ENCODE data around the gene DGKB. TPM values are rescaled to one million over a fixed set of nuclear protein-coding genes. Genes with fewer than 3 reads are reported as not detected.

The DGKB gene
- total and polyA plus RNA-seq, 12 donors = 0.07 to 5.8 (median 1.5) TPM; not detected in 3

DNA sequence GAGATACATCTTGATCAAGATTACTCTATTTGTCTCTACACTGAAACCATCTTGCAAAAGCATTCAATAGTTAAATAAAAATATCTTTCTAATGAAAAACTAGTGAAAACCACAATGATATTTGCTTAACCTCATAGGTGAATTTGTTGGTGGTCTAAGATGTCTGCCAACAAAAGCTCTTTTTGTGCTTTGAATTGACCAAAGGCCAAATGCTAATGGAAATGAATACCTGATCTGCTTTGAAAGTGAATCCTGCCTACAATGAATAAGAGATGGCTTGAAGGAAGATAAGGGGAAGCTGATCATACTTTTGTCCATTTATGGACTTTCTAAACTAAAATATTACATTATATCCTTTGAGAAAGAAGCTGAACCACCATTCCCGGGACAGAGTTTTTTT is 684.2 kb downstream of the DGKB start:
- Histone ChIP-seq H3K27ac (no peak overlapping the region), H3K4me3 (no peak overlapping the region), H3K9me3 (replicated peaks in 1 of 3) (no peaks in the 10 kb centered on the region), H3K4me1 (replicated peaks in 1 of 2) (no peaks in the 10 kb centered on the region), H3K27me3 (no peaks in the 10 kb centered on the region), H3K36me3 (replicated peaks in 1 of 2) (no peaks in the 10 kb centered on the region)
- DNase-seq = no peak
- 76 to 84% (median 80%) methylated on average over 1 of the region's 1 CpG for WGBS, 4 donors
- no peak for TF ChIP-seq POLR2A (IDR thresholded peaks at IDR 0.05)
- TF ChIP-seq, protein P1, sequence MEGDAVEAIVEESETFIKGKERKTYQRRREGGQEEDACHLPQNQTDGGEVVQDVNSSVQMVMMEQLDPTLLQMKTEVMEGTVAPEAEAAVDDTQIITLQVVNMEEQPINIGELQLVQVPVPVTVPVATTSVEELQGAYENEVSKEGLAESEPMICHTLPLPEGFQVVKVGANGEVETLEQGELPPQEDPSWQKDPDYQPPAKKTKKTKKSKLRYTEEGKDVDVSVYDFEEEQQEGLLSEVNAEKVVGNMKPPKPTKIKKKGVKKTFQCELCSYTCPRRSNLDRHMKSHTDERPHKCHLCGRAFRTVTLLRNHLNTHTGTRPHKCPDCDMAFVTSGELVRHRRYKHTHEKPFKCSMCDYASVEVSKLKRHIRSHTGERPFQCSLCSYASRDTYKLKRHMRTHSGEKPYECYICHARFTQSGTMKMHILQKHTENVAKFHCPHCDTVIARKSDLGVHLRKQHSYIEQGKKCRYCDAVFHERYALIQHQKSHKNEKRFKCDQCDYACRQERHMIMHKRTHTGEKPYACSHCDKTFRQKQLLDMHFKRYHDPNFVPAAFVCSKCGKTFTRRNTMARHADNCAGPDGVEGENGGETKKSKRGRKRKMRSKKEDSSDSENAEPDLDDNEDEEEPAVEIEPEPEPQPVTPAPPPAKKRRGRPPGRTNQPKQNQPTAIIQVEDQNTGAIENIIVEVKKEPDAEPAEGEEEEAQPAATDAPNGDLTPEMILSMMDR (IDR thresholded peaks at IDR 0.05) = no peak
- intact Hi-C loops (cut with DNase I) = no loop called here

DNA sequence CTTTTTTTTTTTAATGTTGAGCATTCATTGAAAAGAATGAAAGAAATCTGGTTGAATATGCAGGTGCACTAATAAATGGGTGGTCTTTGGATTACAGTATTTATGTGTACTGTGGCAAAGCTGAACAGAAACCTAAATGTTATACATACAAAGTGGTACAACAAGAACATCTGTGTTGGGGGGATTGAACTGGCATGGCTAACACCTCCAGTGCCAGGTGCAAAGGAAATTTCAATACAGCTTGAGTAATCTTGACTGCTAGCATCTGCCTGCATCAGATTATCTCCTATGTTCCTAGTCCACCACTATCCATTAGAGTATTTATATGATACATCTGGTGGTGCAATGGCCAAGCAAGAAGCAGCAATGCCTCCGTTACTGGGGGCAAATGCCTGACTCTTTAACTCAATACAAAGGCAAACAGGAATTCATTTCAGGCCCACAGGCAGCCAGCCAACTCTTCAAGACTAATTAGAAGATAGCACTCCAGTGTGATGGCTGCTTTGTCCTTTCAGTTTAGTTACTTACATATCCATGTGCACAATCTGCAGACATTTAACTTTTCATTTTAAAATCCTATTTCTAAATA is 692.6 kb downstream of the DGKB start:
- Histone ChIP-seq H3K27ac (no peak overlapping the region), H3K4me3 (no peak overlapping the region), H3K9me3 (replicated peaks in 1 of 3) (no peaks in the 10 kb centered on the region), H3K4me1 (replicated peaks in 1 of 2) (no peaks in the 10 kb centered on the region), H3K27me3 (no peaks in the 10 kb centered on the region), H3K36me3 (replicated peaks in 1 of 2) (no peaks in the 10 kb centered on the region)
- 67 to 69% (median 69%) methylated on average over 1 of the region's 1 CpG for WGBS, 4 donors
- DNase-seq = no peak
- TF ChIP-seq, protein P1 (IDR thresholded peaks at IDR 0.05) = no peak
- TF ChIP-seq POLR2A (IDR thresholded peaks at IDR 0.05) = no peak
- intact Hi-C loops (cut with DNase I) = no loop called here

DNA sequence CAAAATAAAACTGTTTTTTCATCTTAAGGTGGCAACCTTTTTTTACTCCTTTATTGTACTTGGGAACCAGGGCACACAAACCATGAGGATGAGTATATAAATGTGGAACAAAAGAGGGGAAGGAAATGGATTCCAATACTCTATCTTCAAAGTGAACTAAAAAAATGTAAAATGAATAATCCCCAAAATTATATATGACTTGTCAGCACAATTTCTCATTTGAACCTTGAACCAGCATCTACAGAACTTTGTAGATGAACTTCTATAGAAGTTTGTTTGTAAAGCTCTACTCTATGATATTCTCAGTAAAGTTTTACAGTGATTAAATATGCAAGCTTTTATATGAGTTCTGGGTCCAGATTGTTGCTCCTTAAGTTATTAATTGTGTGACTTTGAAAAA is 694.8 kb downstream of the DGKB start:
- intact Hi-C loops (cut with DNase I) = no loop called here
- TF ChIP-seq, protein P1 (IDR thresholded peaks at IDR 0.05) = no peak
- TF ChIP-seq POLR2A (IDR thresholded peaks at IDR 0.05) = no peak
- Histone ChIP-seq H3K36me3 (replicated peaks in 1 of 2) (no peaks in the 10 kb centered on the region), H3K27me3 (no peaks in the 10 kb centered on the region), H3K4me3 (no peak overlapping the region), H3K27ac (no peak overlapping the region), H3K9me3 (replicated peaks in 1 of 3) (no peaks in the 10 kb centered on the region), H3K4me1 (replicated peaks in 1 of 2) (no peaks in the 10 kb centered on the region)
- no peak for DNase-seq

DNA sequence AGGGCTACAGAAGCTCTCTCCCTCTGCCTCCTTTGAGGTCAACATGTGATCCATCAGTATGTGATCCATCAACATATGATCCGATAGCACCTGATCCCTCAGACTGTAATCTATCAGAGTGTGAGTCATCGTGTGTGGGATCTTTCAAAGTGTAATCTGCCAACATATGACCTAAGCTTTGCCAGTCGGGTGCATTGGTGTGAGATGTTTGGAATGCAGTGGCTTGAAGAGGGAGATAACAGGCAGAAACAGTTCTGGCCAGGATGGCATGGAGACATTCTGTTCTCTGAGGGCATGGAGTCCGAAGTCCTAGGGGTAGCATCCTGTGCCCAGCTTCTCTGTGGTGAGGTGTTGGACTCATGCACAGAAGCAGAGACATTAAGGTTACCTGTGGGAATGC is 695.4 kb downstream of the DGKB start:
- Histone ChIP-seq H3K4me1 (replicated peaks in 1 of 2) (no peaks in the 10 kb centered on the region), H3K27ac (no peak overlapping the region), H3K9me3 (replicated peaks in 1 of 3) (no peaks in the 10 kb centered on the region), H3K27me3 (no peaks in the 10 kb centered on the region), H3K36me3 (replicated peaks in 1 of 2) (no peaks in the 10 kb centered on the region), H3K4me3 (no peak overlapping the region)
- 41 to 57% (median 50%) methylated on average over 4 of the region's 4 CpGs for WGBS, 4 donors
- DNase-seq = peak in 1 of 7 donors; percentile 4
- no peak for TF ChIP-seq POLR2A (IDR thresholded peaks at IDR 0.05)
- TF ChIP-seq, protein P1 (IDR thresholded peaks at IDR 0.05) = no peak
- intact Hi-C loops (cut with DNase I) = no loop called here

Measured in adrenal gland (tissue), 12 donors.